NT2/D1 (cell line): ENCODE measurements around the gene POLR2L.

Experiments used
- SUZ12 ChIP-seq: IDR thresholded peaks from 2 replicates; pipeline ENCODE4 v1.6.1; 2011; ENCODE audit not compliant: insufficient read length, insufficient read depth; ENCODE audit errors: extremely low read depth
- YY1 ChIP-seq: IDR thresholded peaks from 2 replicates; pipeline ENCODE4 v1.6.1; 2011; ENCODE audit not compliant: insufficient read length, insufficient read depth
- ZNF274 ChIP-seq: IDR thresholded peaks from 2 replicates; pipeline ENCODE4 v1.6.1; 2011; ENCODE audit warnings: mild to moderate bottlenecking, low read depth, low read length

- TF ChIP-seq ZNF274 (no peak), YY1 (no peak), SUZ12 (no peak)
Measured at GRCh38 chr11:810040-810567, 32.2 kb downstream of the POLR2L start.
